Fibroblast of skin of right biceps (primary cell): Measurements from ENCODE around the gene DSTN.

Source experiments
- DNase-seq: peaks from one replicate; pipeline ENCODE4 v3.0.0-alpha.2; 2013

The DSTN gene

DNA sequence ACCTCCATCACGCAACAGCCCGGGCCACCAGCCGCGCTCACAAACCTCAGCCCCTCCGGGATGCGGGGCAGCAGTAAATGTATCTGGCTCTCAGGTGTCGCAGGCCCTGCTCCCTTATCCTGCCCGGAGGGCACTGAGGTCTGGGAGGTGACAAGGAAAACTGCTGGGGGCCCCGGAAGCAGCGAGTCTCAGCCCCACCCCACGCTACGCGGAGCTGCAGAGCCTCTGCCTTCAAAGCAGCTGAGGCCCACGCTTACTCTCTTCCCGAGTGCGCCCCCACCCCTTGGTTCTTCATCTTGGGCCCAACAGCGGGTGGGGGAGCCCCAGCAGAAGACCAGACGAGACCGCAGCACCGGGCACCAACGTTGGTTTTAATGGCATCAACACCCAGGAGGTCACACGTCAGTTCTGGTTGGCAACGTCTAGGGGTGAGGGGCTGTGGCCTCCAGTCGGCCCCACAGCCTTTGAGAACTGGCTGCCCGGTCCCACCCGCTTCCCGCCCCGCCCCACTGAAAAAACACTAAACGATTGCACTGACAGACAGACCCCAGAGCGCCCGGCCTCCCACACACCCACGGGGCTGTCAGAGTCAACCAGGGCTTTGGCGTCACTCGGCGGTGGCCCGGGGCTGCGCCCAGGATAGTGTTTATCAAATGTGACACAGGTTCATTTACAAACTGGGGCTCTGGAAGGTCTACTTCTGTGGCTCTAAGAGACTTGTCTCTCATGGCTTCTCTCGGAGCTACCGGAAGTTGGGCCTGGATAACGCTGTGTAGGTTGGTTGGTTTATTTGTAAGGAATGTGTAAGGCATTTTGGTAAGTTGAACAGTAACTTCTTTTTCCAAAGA, 43.7 kb downstream of the DSTN start:
- DNase-seq = no peak

DNA sequence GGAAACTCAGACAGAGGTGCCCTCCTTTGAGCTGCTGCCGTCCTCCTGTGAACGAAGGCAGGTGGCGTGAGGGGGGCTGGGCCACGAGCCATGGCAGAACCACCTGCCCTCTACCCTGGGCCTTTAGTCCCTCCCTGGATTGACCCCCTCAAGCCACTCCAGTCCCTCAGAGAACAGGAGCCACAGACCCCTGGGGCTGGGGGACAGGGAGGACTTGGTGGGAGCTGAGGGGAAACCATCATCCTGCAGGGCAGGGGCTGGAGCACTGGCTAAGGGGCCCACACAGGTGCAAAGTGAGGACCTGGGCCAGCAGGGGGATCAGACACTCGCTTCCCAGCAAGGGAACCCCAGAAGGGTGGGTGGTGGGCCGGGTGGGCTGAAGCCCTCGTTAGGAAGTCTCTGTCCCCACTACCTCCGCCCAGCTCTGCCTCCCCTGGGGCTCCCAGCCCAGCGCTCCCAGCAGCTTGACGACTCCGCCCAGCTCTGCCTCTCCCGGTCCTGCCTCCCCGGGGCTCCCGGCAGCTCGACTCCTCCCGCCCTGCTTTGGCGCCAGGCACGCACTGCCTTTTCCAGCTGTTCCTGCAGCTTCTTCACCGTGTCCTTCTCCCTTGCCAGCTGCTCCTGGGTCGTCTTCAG, 44.4 kb downstream of the DSTN start:
- peak; percentile 43 for DNase-seq

DNA sequence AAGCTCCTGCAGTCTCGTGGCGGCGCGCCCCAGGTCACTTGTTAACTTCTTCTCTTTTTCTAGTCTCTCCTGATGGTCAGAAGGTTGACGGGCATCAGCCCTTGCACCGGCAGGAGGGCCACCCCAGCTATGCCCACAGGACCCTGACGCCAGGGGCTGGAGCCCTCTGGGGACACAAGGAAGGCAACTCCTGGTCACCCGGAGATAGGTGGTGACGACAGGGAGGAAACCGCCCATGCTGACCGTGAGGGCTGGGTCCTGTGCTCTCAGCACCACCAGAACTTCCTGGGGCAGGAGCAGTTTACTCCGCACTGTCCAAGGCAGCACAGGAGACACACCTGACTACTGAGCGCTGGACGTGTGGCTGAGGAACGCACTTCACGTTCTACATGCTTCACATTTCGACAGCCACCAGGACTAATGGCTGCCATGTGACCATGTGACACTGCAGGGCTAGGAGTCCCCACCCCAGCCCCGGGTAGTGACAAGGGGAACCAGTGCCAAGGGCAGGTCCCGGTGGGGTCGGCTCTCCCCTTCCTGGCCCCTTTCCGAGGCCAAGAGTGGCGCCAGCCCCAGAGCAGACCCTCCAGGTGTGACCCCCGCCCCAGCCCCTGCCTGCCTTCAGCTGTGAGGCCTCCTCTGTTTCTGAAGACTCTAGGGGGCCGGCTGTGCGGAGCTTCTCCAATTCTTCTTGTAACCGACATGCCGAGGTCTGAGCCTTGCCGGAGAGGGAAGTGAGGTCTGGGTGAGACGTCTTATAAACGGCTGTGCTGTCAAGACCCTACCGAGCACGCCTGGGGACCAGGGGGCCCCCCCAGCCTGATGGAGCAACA, 45.2 kb downstream of the DSTN start:
- no peak for DNase-seq

DNA sequence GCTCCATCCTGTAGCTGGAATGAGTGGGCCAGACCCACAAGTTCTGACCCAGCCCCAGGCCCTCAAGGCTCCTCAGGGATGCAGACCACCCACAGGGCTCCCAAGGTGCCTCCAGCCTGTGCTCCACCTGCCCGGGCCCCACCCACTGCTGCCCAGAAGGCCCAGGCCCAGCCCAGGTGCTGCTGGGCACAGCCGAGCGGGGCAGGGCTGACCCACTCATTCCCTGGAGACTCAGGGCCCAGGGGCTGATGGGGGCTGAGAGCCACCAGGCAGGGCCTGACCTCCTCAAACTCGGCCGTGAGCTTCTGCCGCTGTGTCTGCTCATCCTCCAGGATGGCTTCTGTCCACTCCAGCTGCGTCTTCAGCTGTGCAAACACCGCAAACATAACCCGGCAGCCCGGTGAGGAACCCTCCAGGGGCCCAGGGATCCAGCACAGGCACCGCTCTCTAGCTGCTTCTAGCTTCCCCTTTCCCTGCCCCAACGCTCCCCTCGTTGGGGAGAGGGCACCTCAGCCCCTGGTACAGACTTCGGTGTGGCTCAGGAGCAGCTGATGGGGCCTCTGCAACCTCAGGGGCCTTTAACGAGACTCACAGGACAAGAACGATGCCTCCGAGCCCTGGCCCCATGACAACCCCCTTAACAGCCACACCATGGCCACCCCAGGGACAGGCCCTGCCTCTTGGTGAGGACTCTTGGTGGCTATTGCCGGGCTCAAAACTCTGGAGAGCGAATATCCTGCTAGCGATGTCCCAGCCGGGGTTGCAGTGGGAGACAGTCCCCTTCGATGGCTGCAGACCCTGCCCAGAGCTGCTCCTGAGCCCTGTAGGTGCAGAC, 46.0 kb downstream of the DSTN start:
- DNase-seq = no peak

DNA sequence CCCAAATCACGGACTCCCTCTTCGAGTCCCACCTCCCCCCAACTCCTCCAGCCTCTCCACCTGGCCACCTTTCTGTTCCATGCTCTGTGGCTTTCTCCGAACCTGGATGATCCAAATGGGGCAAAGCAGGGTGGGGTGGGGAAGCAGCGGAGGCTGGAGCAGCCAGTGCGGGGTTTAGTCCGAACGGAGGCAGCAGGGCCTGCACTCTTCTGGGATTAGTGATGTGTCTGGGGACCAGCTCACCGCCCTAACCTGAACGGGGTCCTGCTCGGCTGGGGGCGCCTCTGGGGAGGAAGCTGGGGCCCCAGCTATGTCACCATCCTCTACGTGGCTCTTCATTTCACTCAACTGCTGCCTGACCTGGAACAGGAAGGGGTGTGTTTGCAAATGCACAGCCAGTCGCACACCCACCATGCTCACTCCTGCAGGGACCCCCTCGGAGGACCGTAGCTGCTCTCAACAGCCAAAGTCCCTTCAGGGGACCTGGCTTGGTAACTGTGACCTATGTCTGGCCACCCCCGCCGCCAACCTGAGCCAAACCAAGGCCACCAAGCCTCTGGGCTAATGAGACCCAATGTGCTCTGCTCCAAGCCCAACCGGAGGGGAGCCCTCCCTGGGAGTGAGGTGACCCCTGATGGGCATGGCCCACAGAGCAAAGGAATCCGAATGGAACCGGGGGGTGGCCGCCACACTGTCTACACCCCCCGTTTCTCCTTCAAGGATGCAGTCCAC, 46.8 kb downstream of the DSTN start:
- DNase-seq = no peak

DNA sequence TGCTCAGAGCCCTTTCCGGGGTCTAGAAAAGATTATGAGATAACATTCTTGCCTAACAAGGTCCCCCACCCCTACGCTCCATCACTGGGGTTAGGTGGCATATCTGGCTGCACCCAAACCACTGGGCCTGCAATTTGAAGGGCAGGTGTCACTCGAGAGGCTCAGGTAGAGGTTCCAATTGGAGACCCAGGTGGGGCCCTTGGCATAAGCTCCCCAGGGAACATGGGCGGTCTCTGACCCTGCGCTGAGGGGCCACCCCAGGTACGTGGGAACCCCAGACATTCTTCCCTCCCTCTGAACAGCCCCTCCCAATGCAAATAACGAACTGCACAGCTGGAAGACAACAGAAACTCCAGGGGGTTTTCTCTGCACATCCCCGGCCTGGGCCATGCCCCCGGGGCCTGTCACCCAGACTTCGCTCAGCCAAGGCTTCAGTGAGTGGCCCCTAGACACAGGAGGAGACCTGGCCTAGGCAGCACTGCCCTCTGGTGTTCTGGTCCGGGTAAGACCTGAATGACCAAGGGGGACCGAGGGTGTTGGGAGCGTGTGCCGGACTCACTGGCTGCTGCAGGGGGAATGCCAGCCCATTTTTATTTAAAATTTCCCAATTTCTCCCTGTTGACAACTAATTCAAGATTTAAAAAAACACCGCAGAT, 47.5 kb downstream of the DSTN start:
- DNase-seq = peak; percentile 32

DNA sequence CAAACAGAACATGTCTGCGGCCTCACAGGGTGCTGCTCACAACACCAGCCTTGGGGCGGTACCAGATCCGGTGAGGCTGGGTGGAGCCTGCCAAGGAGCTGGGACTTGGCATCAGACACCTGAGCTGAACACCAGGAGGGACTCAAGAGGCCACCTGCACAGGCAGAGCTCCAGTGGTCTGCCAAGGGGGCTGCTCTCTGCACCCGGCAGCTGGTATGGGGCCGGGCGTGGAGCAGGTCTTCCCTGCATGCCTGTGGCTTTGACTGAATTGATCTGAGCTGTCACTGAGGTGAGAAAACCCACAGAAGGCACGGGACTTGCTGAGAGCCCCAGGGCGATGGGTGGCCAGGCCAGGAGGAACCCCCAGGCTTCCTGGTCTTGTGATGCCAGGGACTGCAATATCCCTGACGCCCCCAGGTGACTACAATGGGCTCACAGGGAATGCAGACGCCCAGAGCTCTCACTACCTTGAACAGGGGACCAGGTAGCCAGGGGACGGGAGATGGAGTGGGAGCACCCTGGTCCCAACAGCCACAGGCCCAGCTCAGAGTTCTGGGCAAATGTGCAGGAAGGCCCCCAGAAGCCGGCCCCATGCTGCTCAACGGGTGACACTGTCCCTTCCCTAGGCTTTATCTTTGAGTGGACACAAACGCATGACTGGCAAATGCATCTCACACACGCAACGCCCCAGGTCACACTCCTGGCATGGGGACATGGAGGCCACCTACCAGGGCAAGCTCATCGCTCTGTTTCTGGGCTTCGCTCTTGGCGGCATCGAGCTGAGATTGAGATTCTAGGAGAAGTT, 48.2 kb downstream of the DSTN start:
- DNase-seq = no peak

DNA sequence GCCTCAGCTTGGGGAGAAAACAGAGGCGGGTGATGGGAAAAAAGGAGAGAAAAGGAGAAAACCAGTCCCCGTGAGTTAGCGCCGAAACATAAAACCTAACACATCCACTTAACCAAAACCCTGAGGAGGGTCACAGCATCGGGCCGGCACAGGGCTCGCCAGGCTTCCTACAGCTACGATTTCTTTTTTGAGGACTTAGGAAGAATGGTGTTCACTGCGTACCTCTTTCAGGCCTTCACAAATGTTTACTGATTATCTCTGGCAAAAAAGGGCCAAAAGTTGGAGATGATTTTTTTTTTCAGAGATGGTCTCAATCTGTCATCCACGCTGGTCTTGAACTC, 48.8 kb downstream of the DSTN start:
- DNase-seq = no peak

DNA sequence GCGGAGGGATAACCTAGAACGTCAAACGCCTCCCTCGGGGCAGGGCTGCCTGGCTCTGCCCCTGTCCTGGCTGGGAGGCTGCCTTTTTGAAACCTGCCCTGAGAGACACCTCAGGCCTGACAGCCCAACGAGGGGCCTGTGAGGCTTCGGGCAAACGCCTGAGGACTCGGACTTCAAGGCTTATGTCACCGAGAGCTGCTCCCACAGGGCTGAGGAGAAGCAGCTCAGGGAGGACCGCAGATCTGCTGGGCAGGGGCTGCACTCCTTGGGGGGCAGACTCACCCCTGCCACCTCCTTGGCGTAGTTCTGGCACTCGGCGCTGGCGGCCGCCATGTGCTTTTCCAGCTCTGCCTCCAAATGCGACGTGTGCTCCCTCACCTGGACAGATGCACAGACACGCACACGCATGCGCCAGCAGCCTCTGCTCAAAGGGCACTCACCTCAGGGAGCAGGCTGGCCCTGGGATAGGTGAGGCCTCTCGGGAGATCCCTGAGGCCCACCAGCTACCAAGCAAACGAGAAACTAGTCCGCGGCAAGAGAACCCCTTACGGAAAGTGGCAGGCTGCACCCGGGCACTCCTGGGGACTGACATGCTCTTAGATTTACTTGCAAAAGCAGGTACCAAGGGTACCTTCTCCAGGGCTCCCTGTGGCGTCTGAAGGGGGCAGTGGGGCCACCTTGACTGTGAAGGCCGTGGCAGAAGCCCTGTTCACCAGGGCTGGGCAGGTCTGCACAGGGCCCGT, 49.6 kb downstream of the DSTN start:
- no peak for DNase-seq

DNA sequence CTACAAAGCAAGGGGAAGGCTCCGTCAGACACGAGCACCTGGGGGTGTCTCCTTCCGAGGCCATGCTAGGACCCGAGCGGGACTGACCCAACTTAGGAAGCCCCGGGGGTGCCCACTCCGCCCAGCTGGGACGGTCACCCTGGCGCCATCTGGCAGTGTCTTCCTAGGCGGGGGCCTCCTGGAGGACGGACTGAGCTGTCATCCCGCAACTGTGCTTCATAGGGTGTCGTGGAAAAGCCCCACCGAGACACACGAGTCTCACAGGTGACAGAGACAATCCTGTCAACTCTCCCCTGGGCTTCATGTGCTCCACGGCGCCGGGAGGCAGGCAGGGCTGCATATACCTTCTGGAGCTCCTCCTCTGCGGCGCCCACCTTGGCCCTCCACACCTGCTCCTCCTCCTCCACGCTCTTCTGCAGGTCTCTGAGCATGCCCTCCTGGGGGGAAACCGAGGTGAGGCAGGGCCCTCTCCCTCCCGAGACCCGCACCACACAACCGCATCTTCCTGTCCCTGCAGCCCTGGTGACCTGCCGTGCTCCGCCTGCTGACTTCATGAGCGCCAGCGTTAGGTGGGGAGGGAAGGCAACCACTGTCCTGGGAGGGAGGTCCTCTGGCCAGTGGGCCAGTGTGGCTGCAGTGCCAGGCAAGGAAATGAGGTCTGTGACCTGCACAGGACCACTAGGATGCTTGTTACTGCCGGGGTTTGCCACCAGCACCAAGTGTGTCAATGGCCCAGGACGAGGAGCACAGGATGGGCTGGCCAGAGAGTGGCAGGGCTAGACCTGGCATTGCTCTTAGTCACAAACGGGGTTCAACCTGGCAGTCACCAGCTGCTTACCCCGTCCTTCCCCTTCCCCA, 50.7 kb downstream of the DSTN start:
- DNase-seq = no peak

DNA sequence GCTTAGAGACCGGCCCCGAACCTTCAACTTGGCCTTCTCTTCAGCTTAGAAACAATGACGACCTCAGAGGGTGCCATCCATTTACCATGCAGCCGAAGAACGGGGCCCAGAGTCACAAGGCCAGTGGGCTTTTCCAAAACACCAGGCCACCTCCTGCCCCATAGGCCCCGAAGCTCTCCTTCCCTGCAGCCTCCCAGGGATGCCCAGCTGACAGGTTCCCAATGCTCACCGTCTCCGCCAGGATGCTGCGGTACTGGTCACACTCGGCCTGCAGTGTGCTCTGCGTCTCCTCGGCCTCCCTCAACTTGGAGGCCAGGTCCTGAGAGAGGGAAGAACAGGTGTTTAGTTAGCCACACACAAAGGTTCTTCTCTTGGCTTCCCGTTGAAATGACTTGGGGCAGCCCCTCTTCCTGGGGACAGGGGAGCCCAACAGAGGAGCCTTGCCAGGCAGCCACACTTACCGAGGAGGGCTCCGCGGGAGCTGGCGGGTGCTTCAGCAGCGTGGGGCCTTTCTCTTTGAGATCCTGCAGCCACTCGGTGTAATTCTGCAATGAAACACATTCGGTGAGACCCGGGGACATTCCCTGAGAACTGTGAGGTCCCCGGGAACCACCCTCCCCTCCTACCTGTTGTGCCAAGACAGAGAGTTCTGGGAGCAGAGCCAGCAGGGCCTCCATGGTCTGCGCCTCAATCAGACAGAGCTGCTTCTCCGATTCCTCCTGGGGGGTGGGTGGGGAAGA, 51.5 kb downstream of the DSTN start:
- DNase-seq = no peak

DNA sequence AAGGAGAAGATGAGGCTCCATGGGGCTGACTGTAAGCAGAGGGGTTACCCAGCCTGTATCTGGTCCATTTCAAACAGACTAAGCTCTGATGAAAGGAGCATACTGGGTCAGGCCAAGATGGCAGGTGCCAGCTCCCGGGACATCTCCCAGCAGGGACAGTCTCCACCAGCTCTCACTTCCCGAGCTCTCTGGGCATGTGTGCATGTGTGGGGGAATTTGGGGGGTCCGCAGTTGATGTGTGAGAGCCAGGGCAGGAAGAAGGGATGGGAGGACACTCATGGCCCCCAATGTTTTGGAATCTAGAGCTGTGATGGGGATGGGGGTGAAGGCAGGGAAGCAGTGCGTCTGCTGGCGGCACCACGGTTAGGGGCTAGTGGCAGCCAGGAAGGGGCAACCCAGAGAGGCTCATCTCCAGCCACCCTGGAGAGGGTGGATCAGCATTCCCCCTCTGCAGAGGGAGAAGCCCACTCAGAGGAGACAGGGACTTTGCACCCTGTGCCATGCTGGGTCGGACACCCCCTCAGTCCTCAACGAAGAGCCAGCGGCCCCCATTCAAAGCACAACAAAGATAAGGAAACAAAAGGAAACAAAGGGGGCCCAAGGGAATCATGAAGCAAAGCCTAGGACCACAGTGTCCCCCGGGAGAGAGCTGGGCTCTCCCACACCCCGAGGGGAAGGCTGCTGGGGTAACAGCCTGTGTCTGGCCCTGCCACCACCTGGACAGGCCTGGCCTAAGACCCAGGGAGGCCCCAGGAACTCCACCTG, 52.4 kb downstream of the DSTN start:
- DNase-seq = no peak

DNA sequence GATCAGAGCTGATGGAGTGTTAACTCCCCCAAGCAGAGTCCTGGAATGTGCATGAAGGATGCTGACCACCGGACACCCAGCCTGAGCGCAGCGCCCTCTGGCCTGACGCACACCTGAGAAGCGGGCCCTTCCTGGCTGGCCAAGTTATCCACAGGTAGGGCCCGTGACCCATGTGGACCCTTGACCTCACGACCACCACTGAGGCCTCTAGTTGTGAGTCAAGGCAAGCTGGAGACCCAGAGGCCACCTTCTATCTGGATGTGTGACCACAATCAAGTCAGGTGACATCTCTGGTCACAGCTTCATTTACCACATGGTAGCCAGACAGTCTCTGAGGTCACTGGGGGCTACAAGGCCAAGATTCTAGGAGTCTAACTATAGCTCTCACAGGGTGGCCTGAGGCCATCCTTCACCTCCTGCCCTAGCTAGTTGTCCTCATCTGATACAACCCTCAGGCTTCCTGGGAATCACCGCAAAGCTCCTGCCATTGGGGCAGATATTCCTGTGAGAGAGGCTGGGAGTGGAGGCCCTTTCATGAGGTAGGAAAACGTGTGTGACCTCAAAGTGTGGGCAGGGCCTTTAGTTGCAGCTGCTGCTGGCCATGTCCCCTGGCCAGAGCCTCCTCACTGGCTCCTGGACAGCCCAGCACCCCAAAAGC, 53.1 kb downstream of the DSTN start:
- DNase-seq = no peak

DNA sequence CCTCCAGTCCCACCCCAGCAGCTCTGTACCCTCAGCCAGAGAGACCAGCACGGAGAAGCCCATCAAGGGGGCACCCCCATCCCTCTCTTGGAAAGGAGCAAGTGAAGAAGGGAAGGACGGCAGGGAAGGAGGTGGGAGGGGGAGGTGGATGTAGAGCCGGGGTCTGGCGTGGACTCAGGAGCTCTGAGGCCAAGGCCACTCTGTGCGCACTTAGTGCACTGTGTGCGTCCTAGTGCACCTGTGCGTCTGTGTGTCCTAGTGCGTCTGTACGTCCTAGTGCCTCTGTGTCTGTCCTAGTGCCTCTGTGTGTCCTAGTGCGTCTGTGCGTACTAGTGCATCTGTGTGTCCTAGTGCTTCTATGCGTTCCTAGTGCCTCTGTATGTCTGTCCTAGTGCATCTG, 54.2 kb downstream of the DSTN start:
- no peak for DNase-seq

DNA sequence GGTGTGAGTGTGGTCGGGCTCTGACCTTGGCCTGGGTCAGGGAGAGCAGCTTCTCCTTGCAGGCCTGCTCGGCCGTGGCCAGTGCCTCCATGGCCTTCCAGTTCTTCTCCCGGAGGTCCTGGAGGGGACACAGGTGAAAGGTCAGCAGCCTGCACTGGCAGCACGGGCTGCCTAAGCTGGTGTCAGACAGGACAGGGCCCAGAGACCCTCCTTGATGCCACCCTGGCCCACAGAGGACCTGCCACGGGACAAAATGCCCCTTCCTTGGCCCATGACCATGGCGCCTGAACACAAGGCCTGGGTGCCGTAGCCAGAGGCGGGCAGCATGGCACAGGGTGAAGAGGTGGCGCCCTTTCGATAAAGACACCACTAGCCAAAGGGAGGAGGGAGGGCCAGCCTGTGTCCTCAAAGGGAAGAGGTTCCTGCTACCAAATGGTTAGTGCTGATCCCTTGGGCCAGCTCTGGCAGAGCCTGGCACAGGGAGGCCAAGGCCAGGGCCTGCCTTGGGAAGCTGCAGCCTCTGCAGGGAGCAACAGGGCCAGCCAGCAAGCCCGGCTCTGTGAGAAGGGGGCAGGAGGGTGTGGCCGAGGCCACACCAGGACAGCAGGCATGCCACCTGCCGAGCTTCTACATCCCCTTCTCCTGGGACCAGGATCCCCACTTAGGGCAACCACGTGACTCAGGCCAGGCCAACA, 54.8 kb downstream of the DSTN start:
- no peak for DNase-seq
